HG02610 (cell line): Measurements from ENCODE around the gene SPATS2.

ENCODE experiments used
- ATAC-seq: cut with Tn5 transposase; IDR thresholded peaks from one replicate; pipeline ENCODE4 v1.9.1; 2021; ENCODE audit warnings: mild to moderate bottlenecking, moderate library complexity; ENCODE audit not compliant: unreplicated experiment

The SPATS2 gene

DNA sequence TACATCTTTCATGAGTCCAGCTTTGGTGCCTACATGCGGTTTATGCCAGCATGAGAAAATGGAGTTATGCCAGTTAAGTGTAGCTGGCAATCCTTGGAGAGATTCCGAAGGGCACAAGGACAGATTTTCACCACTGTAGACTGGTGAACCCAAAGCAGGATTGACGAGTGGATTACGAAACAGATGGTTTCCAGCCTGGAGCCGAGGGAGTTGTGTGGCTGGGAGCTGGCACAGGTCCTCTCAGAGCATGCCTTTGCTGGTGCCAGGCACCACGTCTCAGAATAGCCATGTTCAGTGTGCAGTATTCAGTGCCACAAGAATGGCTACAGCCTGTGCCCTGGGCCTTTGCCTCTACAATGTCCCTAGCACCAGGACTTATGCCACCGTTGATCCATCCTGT, 184.8 kb downstream of the SPATS2 start:
- ATAC-seq: no peak

DNA sequence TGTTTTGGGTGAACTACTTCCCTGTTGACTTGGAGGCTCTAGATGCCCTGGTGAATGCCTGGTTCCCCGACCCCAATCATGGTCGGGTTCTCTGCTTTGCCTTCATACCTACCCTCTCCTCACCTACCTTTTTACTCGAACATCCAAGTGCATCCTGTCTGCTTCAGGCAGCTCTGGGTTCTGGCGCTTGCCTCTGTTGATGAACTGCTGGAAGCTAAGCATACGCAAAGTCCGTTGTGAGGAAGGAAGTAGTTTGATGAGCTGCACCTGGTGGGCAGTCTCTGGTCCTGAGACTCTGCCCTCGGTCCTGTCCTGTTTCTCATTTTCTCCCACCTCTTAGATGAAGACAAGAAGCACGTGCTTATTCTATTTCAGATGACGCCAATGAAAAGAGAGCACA, 185.2 kb downstream of the SPATS2 start:
- no peak for ATAC-seq

DNA sequence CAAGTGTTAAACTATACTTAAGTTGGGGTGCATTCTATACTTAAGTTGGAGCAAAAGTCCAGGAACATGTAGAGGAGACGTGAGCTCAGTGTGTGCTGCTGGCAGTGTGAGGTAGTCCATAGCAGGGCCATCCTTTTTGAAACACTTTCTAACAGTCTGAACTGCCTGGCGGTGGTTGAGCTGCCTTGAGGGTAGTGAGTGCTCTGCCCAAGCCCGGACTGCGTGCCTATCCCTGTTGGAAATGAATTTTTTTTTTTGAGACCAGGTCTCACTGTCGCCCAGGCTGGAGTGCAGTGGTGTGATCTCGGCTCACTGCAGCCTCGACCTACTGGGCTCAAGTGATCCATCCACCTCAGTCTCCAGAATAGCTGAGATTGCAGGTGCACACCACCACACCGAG, 185.6 kb downstream of the SPATS2 start:
- no peak for ATAC-seq

DNA sequence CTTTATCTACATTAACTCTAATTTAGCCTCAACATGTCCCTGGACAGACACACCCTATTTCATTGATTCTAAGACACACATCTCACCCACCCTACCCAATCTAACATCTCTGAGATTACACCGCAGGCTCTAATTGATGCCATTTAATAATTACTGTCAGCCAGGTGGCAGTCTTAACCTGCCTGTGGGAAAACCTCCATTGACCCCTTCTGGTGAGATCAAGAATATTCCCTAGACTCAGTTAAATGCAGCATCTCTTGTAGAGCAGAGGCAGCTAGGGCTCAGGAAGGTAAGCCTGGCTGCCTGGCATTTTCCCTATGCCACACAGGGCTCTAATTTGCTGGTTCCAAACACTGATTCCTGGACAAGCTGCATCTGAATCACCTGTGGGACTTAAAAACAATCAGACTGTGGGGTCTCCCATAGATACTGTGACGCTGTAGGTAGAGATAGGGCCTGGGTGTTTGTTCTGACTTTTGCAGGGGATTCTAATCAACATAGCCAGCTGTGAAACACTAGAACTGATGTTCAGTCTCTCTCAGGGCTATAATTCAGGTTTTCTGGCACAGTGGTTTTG, 186.3 kb downstream of the SPATS2 start:
- ATAC-seq: no peak

DNA sequence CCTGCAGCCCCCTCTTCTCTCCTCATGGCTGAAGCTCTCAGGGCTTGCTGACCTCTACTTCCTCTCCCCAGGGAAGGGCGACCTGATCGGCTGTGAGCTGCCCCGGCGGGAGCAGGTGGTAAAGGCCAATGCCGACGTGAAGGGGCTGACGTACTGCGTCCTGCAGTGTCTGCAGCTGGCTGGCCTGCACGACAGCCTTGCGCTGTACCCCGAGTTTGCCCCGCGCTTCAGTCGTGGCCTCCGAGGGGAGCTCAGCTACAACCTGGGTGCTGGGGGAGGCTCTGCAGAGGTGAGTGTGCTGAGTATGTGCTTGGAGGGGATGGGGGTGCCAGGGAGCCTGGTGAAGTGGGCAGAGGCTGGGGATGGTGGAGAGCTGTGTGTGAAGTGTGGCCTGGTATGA, 187.0 kb downstream of the SPATS2 start:
- ATAC-seq: no peak

- ATAC-seq: no peak
Observed at GRCh38 chr12:49555631-49556390, 188.5 kb downstream of the SPATS2 start.

- no peak for ATAC-seq
Observed at GRCh38 chr12:49556391-49557186, 189.3 kb downstream of the SPATS2 start.

- ATAC-seq: no peak
Observed at GRCh38 chr12:49557187-49557916, 190.1 kb downstream of the SPATS2 start.

- ATAC-seq: no peak
Observed at GRCh38 chr12:49557917-49558215, 190.6 kb downstream of the SPATS2 start.

GRCh38 chr12:49558526-49558925, 191.3 kb downstream of the SPATS2 start:
- no peak for ATAC-seq

- no peak for ATAC-seq
Observed at GRCh38 chr12:49559011-49559675, 191.9 kb downstream of the SPATS2 start.

- ATAC-seq: no peak
Observed at GRCh38 chr12:49560695-49561094, 193.4 kb downstream of the SPATS2 start.

DNA sequence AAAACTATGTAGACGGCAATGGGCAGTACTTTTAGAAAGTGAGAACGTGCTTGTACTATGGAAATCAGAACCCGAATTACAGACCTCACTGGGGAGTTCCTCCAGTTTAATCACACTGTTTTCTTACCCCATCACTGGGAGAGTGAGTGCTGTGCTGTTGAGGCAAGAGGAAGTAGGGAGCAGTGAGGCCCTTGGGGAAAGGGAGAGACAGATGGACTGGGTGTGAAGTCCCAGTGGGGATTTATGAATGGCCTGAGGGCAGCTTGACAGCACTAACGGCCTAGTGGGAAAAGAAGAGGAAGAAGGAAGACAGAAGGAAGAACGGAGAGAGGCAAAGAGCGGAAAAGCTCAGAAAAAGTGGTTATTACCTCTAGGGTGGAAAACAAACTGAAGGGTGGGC, 195.0 kb downstream of the SPATS2 start:
- ATAC-seq: no peak

DNA sequence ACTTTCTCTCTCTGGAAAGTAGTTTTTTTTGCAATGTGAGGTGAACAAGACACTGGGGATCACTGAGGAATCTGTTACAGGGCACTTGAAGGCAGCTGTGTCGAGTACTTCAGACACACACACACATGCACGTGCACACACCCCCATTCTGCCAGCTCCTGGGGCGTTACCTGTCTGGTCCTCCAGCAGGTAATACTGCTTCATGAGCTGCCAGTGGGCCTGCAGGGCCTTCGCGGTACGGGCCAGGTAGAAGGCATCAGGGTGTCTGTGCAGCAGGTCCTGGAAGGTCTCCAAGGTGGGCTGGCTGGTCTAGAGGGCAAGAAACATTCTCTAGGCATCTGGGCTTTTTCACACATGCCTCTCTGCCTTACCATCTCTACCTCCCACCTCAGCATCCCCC, 195.6 kb downstream of the SPATS2 start:
- ATAC-seq: no peak

DNA sequence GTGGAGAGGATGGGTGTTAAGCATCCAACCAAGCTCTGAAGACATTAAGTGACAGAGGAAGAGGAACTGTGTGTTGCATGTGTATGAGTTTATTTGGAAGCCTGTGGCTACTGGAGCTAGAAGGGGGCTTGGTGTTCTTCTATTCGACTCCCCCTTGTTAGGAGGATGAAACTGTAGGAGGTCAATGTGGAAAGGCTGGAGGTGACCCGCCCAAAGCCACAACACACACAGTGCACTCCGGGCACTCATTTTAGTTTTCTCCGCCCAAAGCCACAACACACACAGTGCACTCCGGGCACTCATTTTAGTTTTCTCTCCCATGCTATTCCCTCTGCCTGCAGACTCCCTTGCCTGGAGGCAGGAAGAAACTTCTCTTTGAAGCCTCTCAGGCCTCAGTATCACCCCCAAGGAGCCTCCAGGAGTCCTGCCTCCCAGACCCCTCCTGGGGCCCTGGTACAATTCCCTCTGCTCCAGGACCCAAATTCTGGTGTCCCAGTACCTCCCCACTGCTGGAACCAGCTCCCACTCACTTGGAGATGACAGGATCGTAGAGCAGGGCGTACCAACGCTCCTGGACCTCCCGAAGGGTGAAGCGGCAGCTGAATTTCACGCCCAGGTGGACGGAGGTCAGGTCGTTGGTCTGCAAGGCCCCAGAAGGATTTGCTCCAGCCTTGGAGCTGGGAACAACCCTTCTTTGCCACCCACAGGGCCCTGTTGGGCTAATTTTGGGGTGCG, 196.9 kb downstream of the SPATS2 start:
- no peak for ATAC-seq

DNA sequence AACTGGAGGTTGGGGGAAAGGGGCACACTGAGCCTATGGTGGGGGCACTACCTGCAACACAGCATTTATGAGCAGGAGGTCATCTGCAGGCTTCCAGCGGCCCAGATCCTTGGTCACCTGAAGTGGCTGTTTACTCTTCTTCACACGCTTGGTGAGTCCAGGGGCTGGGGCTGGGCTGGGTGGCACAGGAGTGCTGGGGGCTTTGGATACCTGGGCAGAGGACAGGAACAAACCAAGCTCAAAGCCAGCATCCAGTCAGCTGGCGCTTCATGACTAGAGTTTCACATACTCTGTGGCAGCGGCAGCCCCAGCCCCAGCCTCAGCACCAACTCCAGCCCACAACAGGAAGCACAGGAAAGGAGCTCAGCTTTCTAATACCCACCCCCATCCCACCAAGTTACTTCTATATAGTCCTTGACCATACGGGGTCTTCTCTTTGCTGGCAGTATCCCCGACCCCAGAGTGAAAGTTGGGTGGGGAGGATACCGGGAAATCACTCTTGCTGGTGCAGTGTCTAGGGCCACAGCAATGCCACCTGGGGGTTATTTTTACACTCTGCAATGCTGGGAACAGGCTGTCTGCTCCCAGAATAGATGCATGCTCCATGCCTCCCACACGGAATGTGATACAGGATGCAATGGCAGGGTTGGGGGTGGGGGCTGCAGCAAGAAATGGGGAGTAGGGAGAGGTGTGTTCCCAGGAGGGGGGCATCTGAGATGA, 197.6 kb downstream of the SPATS2 start:
- no peak for ATAC-seq

DNA sequence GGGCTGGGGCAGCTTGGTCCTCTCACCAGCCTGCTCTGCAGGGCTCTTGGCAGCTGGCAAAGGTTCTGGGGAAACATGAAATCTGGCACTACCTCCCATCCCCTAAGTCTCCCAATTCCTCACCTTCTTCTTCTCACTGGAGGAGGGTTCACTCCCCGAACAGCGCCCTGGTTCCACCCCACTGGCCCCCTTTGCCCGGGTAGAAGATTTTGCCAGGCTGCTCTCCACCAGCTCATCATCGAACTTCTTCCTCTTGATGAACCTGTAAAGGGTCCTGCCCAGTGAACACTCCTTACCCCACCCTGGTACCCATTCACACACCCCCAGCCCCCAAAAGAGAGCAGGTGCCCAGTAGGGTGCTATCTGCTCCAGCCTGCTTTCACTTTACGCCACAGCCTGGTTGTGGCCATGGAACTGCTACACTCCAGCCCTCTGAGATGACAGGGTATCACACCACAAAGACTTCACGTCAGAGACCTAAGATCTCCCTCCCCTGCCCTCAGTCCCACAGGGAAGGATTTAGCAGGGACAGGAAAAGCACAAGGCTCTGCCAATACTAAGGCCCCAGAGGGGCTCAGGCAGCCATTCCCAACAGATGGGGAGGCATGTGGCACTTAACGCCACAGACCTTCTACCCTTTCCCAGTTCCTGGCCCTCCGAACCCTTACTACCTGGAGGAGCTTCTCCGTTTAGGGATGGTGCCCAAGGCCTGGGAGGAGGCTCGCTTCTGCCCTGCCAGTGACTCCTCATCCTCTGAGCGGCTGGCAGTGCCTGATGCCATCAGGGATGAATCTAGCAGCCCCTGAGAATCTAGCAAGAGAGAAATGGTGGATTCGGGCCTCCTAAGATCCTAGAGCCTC, 198.4 kb downstream of the SPATS2 start:
- ATAC-seq: no peak

- ATAC-seq: no peak
Observed at GRCh38 chr12:49566361-49566760, 199.1 kb downstream of the SPATS2 start.

DNA sequence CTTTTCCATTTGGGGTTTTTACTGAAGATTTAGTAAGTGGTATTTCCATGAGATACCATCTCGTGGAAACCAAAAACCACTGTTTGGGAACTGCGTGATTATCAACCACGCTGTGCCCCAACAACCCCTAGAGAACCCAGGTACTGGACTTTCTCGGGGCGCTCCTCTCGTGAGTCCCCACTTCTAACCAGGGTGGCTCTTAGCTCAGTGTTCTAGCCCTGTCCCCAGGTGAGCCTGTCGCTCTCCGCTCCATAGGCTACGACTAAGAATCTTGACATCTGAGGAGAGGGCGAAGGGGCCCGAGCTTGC, 200.0 kb downstream of the SPATS2 start:
- ATAC-seq: peak; percentile 4
